ENCODE measurements around the gene CCR3.

DNA sequence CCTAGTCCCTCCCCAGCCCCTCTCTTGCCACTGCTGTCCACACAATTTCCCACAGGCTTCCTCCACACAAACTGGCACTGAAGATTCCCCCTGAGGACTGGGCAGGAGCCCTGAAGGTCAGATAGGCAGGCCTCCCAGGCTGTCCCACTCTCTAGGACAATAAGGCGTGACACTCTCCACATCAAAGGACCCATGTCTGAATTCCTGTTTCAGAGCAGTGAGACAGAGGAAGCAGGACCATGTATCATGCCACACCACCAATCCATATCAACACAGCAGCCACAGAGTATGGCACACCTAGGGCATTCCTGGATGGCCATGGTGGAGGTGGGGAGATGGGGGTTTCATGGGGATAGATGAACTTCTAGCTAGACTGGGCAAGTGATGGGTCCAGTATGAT lies 20.3 kb upstream of the CCR3 start:
- no peak for TF ChIP-seq POLR2AphosphoS5 (IDR thresholded peaks at IDR 0.05)
- TF ChIP-seq, protein P1, sequence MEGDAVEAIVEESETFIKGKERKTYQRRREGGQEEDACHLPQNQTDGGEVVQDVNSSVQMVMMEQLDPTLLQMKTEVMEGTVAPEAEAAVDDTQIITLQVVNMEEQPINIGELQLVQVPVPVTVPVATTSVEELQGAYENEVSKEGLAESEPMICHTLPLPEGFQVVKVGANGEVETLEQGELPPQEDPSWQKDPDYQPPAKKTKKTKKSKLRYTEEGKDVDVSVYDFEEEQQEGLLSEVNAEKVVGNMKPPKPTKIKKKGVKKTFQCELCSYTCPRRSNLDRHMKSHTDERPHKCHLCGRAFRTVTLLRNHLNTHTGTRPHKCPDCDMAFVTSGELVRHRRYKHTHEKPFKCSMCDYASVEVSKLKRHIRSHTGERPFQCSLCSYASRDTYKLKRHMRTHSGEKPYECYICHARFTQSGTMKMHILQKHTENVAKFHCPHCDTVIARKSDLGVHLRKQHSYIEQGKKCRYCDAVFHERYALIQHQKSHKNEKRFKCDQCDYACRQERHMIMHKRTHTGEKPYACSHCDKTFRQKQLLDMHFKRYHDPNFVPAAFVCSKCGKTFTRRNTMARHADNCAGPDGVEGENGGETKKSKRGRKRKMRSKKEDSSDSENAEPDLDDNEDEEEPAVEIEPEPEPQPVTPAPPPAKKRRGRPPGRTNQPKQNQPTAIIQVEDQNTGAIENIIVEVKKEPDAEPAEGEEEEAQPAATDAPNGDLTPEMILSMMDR (IDR thresholded peaks at IDR 0.05), result no peak
- TF ChIP-seq POLR2A (IDR thresholded peaks at IDR 0.05), result no peak
- no peak for TF ChIP-seq EP300 (IDR thresholded peaks at IDR 0.05)
